GM12801 (cell line): ENCODE data around the gene PRRT4.

Experiments
- TF ChIP-seq, protein P1 (sequence below): IDR thresholded peaks from one replicate; pipeline ENCODE4 v1.5.1; 2011; ENCODE audit warnings: control low read depth; ENCODE audit not compliant: insufficient read length; ENCODE audit errors: extremely low read depth

The PRRT4 gene

DNA sequence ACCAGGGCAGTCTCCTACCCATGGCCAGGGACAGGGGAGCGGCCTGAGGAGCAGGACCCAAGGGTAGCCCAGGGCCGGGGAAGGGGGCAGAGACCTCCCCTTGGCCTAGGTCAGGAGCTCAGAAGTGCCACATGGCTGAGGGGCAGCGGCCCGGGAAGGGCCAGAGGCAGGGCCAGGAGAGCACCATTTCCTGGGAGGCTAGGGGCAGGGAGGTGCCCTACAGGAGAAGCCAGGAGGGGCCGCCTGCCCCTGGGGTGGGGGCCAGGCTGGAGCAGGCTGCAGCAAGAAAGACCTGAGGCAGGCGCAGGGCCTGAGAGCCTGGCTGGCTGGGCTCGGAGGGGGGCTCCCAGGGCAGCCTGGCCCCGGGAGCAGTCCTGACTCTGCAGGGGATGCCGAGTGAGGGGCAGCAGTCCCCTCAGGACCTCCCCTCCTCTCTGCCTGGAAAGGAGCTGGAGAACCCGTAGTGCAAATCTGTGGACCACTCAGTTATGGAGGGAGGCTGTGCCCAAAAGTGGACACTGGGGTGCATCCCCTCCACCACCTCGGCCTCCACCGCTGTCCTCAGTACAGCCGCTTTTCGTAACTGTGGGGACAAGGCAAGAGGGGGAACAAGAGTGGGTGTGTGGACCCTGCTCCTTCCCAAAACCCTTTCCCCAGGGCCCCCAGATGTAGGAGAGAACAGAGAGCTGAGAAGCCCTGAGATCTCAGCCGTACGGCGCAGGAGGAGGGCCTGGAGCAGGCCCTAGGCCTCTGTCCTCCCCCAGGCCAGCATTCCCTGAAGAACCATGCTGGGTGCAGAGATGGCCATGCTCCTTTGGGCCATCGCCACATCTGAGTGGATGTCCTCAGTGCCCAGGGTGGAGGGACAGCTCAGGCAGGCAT is 31.2 kb upstream of the PRRT4 start:
- TF ChIP-seq, protein P1, sequence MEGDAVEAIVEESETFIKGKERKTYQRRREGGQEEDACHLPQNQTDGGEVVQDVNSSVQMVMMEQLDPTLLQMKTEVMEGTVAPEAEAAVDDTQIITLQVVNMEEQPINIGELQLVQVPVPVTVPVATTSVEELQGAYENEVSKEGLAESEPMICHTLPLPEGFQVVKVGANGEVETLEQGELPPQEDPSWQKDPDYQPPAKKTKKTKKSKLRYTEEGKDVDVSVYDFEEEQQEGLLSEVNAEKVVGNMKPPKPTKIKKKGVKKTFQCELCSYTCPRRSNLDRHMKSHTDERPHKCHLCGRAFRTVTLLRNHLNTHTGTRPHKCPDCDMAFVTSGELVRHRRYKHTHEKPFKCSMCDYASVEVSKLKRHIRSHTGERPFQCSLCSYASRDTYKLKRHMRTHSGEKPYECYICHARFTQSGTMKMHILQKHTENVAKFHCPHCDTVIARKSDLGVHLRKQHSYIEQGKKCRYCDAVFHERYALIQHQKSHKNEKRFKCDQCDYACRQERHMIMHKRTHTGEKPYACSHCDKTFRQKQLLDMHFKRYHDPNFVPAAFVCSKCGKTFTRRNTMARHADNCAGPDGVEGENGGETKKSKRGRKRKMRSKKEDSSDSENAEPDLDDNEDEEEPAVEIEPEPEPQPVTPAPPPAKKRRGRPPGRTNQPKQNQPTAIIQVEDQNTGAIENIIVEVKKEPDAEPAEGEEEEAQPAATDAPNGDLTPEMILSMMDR: no peak

GRCh38 chr7:128391805-128392204 is 30.3 kb upstream of the PRRT4 start:
- TF ChIP-seq, protein P1: no peak

- TF ChIP-seq, protein P1: no peak
Measured at GRCh38 chr7:128390871-128391565, 29.5 kb upstream of the PRRT4 start.

- TF ChIP-seq, protein P1: no peak
Measured at GRCh38 chr7:128389618-128390329, 28.3 kb upstream of the PRRT4 start.

DNA sequence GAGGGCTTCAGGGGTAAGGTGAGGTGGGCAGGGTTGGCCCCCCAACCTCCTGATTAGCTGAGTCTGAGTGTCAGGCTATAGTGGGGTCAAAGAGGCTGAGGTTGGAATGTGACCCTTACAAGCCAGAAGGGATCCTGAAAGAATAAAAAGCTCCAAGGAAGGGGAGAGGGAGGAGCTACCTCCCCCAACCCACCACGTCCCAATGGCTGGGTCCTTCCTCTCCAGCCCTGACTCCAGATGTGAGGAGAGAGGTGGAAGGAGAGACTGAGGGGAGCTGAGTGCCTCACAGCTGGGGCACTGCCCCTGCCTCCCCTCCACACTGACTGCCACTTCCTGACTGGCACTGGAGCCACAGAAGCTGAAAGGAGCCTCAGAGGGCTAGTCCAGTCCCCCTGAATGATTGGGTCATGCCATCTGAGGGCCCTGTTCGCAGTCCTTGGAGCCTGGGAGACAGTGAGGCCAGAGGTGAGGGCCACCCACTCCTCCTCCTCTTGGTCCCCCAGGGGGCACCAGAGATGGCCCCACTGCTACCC is 27.7 kb upstream of the PRRT4 start:
- TF ChIP-seq, protein P1: no peak

- TF ChIP-seq, protein P1: no peak
Measured at GRCh38 chr7:128388145-128388485, 26.6 kb upstream of the PRRT4 start.
